B cell (primary cell): ENCODE data around the gene TMEFF1. TPM values are rescaled to one million over a fixed set of nuclear protein-coding genes. Genes with fewer than 3 reads are reported as not detected.

Source experiments
- ATAC-seq: fragments of 200-7000 bp; cut with Tn5 transposase; one replicate; pipeline ENCODE4 v1.10.0; 2021; ENCODE audit warnings: low read depth, mild to moderate bottlenecking, moderate number of reproducible peaks, moderate library complexity
- CTCF ChIA-PET: fragments of 350-600 bp; sonication (Branson Sonifier 250); formaldehyde crosslinking; loops from one replicate; lab custom pipeline; 2021; ENCODE audit warnings: antibody characterized with exemption, inconsistent platforms; lab: Charles Lee
- POLR2A ChIA-PET: fragments of 350-600 bp; sonication (Branson Sonifier 250); formaldehyde crosslinking; loops from one replicate; lab custom pipeline; 2021; ENCODE audit warnings: antibody characterized with exemption; lab: Charles Lee
- DNase-seq: peaks from one replicate; pipeline ENCODE4 v3.0.0; 2013
- H2AFZ ChIP-seq: 2 replicates; pipeline ENCODE4 v1.6.1; 2012; ENCODE audit warnings: mild to moderate bottlenecking, low read depth, low read length; ENCODE audit not compliant: insufficient read depth, poor library complexity, severe bottlenecking
- H3K27ac ChIP-seq, 2 donors: 1 replicate in 1 of 2; 2 replicates in 1 of 2; pipeline ENCODE4 v1.5.1; 2012 to 2013; ENCODE audit warnings: low read length in 2 of 2, mild to moderate bottlenecking in 2 of 2, moderate library complexity in 1 of 2
- H3K27me3 ChIP-seq, 4 experiments: fragments of 200-600 bp in 1 of 4; sonication (generic) in 1 of 4; replicated peaks in 1 of 4; 1 replicate in 2 of 4; 2 replicates in 2 of 4; pipeline versions ENCODE4 v1.6.1 to v1.7.0; 2013 to 2016; ENCODE audit warnings: low read length in 3 of 4, mild to moderate bottlenecking in 2 of 4, mixed read lengths in 1 of 4, moderate library complexity in 1 of 4; ENCODE audit not compliant: insufficient read depth in 4 of 4, control insufficient read depth in 3 of 4; ENCODE audit errors: control extremely low read depth in 1 of 4
- H3K36me3 ChIP-seq, 2 experiments: replicated peaks in 1 of 2; 1 replicate in 1 of 2; 2 replicates in 1 of 2; pipeline versions ENCODE4 v1.6.1 to v1.7.1; 2013; ENCODE audit warnings: low read length in 1 of 2; ENCODE audit not compliant: insufficient read depth in 2 of 2, control insufficient read depth in 1 of 2; ENCODE audit errors: control extremely low read depth in 1 of 2, extremely low read depth in 1 of 2
- H3K4me1 ChIP-seq, 2 donors: fragments of 200-600 bp in 1 of 2; sonication (generic) in 1 of 2; 1 replicate in 1 of 2; 2 replicates in 1 of 2; pipeline versions ENCODE4 v1.5.1 to v1.6.1; 2013 to 2017; ENCODE audit warnings: low read length in 2 of 2; ENCODE audit not compliant: control insufficient read depth in 2 of 2, insufficient read depth in 2 of 2
- H3K4me2 ChIP-seq: replicated peaks from 2 replicates; pipeline ENCODE3; 2012; ENCODE audit warnings: mild to moderate bottlenecking, low read depth, low read length; ENCODE audit not compliant: poor library complexity, severe bottlenecking
- H3K4me3 ChIP-seq, 5 experiments: fragments of 200-600 bp in 1 of 5; sonication (generic) in 1 of 5; 1 replicate in 3 of 5; 2 replicates in 2 of 5; pipeline versions ENCODE4 v1.5.1 to v1.7.0; 2011 to 2016; ENCODE audit warnings: low read length in 4 of 5, mild to moderate bottlenecking in 4 of 5, low read depth in 2 of 5, control low read depth in 1 of 5, moderate library complexity in 1 of 5; ENCODE audit not compliant: insufficient read depth in 1 of 5; ENCODE audit errors: control extremely low read depth in 1 of 5, extremely low read depth in 1 of 5
- H3K79me2 ChIP-seq: fragments of 200-600 bp; sonication (generic); one replicate; pipeline ENCODE4 v1.6.0; 2016; ENCODE audit warnings: low read length; ENCODE audit not compliant: control insufficient read depth, insufficient read depth
- H3K9ac ChIP-seq: fragments of 200-600 bp; sonication (generic); 2 replicates; pipeline ENCODE4 v1.6.1; 2017; ENCODE audit warnings: mild to moderate bottlenecking, low read length, moderate library complexity
- H3K9me3 ChIP-seq, 3 donors: one replicate each; pipeline versions ENCODE4 v1.6.1 to v1.7.1; 2013; ENCODE audit warnings: low read length in 2 of 3; ENCODE audit not compliant: control insufficient read depth in 2 of 3, insufficient read depth in 1 of 3; ENCODE audit errors: control extremely low read depth in 1 of 3
- H4K20me1 ChIP-seq: 2 replicates; pipeline ENCODE4 v1.6.0; 2012; ENCODE audit warnings: mild to moderate bottlenecking, low read length; ENCODE audit not compliant: insufficient read depth, control insufficient read depth, poor library complexity, severe bottlenecking
- H3K27ac Mint-ChIP-seq: one replicate; pipeline ENCODE4 v1.8.0; 2021; ENCODE audit warnings: mixed read lengths
- H3K27me3 Mint-ChIP-seq: one replicate; pipeline ENCODE4 v1.8.0; 2021; ENCODE audit warnings: mixed read lengths
- H3K4me1 Mint-ChIP-seq: one replicate; pipeline ENCODE4 v1.8.0; 2021; ENCODE audit warnings: mixed read lengths
- H3K4me3 Mint-ChIP-seq: one replicate; pipeline ENCODE4 v1.8.0; 2021; ENCODE audit warnings: mixed read lengths
- H3K9me3 Mint-ChIP-seq: one replicate; pipeline ENCODE4 v1.8.0; 2022; ENCODE audit warnings: mixed read lengths; ENCODE audit not compliant: insufficient read depth
- EZH2 ChIP-seq: IDR thresholded peaks from 2 replicates; pipeline ENCODE4 v1.6.1; 2012; ENCODE audit warnings: borderline replicate concordance, low read depth, mild to moderate bottlenecking, moderate library complexity, low read length; ENCODE audit not compliant: insufficient read depth, poor library complexity, severe bottlenecking
- WGBS: methylation state at CpG from one replicate; pipeline ENCODE4 v1.1.5; 2013; ENCODE audit warnings: missing lambda C conversion rate; ENCODE audit not compliant: insufficient coverage; 5-methylcytosine and 5-hydroxymethylcytosine counted together
- intact Hi-C: fragments of 100-400 bp; cut with micrococcal nuclease; formaldehyde crosslinking; loops from one replicate; pipeline ENCODE4 v1.10.0; 2022
- polyA plus RNA-seq: library from polyadenylated mRNA; depleted of rRNA; stranded (reverse); fragments of >200 nt; gene quantifications from 2 replicates; pipeline ENCODE4 v1.2.3, GENCODE V29; 2012
- total RNA-seq, 2 donors: library from RNA; stranded (reverse); fragments of 120-200 nt in 1 of 2; gene quantifications; 1 replicate in 1 of 2; 2 replicates in 1 of 2; pipeline versions ENCODE4 v1.2.3 to v1.2.4, GENCODE V29; 2013 to 2022
- TF ChIP-seq, protein P1 (sequence below): fragments of 200-600 bp; IDR thresholded peaks from one replicate; pipeline ENCODE4 v1.8.0; 2022; ENCODE audit warnings: antibody characterized with exemption, mild to moderate bottlenecking

Gene TMEFF1
- total and polyA plus RNA-seq, 2 donors (not counting 1 experiment from before 2014, with no cell fraction given) = not detected

GRCh38 chr9:100489836-100490235 is 16.9 kb downstream of the TMEFF1 start:
- Histone ChIP-seq H3K36me3 (no peaks in the 10 kb centered on the region), H3K79me2 (no peaks in the 10 kb centered on the region), H3K4me2 (no peak overlapping the region), H3K9ac (no peak overlapping the region), H3K9me3 (no peaks in the 10 kb centered on the region), H3K27ac (no peak overlapping the region), H3K4me1 (no peaks in the 10 kb centered on the region), H4K20me1 (no peaks in the 10 kb centered on the region), H3K4me3 (no peak overlapping the region), H3K27me3 (no peaks in the 10 kb centered on the region), H2AFZ (no peak overlapping the region)
- no peak for ATAC-seq
- no peak for DNase-seq
- intact Hi-C loops = no loop called here
- CTCF ChIA-PET = no interaction called here
- no peak for TF ChIP-seq EZH2
- TF ChIP-seq, protein P1, sequence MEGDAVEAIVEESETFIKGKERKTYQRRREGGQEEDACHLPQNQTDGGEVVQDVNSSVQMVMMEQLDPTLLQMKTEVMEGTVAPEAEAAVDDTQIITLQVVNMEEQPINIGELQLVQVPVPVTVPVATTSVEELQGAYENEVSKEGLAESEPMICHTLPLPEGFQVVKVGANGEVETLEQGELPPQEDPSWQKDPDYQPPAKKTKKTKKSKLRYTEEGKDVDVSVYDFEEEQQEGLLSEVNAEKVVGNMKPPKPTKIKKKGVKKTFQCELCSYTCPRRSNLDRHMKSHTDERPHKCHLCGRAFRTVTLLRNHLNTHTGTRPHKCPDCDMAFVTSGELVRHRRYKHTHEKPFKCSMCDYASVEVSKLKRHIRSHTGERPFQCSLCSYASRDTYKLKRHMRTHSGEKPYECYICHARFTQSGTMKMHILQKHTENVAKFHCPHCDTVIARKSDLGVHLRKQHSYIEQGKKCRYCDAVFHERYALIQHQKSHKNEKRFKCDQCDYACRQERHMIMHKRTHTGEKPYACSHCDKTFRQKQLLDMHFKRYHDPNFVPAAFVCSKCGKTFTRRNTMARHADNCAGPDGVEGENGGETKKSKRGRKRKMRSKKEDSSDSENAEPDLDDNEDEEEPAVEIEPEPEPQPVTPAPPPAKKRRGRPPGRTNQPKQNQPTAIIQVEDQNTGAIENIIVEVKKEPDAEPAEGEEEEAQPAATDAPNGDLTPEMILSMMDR = no peak
- Mint-ChIP-seq H3K9me3 (peaks cover 2% of the 10 kb centered on the region), H3K4me3 (no peak overlapping the region), H3K27me3 (no peaks in the 10 kb centered on the region), H3K4me1 (no peaks in the 10 kb centered on the region), H3K27ac (no peak overlapping the region)
- POLR2A ChIA-PET = no interaction called here
- WGBS = 100% methylated on average over 2 of the region's 4 CpGs

DNA sequence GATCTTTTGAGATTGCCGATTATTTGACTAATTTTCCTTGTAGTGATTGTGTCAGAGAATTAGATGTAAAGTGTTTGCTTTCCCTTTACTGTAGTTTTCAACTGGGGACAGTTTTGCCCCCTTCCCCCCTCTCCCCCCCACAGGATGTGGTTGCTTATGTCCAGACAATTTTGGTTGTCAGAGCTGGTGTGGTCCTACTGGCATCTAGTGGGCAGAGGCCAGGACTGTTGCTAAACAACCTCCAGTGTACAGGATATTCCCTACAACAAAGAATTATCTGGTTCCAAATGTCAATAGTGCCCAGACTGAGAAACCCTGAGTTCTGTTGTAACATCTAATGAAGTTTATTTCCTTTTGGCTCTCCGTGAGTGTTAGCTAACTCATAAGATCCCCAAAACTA is 20.0 kb downstream of the TMEFF1 start:
- H3K27ac ChIP-seq = no peak overlapping the region
- H3K4me1 Mint-ChIP-seq = no peaks in the 10 kb centered on the region
- no peaks in the 10 kb centered on the region for H4K20me1 ChIP-seq
- ChIA-PET CTCF (no interaction called here), POLR2A (no interaction called here)
- H3K4me3 ChIP-seq = no peak overlapping the region
- H3K79me2 ChIP-seq = no peaks in the 10 kb centered on the region
- no peak overlapping the region for H3K4me2 ChIP-seq
- ATAC-seq = no peak
- no CpG with 5 or more reads among the region's 2 CpGs for whole genome bisulfite sequencing
- H3K27me3 ChIP-seq = no peaks in the 10 kb centered on the region
- intact Hi-C loops = no loop called here
- H3K27ac Mint-ChIP-seq = no peak overlapping the region
- H3K9ac ChIP-seq = no peak overlapping the region
- H3K9me3 Mint-ChIP-seq = no peaks in the 10 kb centered on the region
- TF ChIP-seq, protein P1 = no peak
- no peak for TF ChIP-seq EZH2
- H3K4me3 Mint-ChIP-seq = no peak overlapping the region
- no peaks in the 10 kb centered on the region for H3K9me3 ChIP-seq
- no peaks in the 10 kb centered on the region for H3K27me3 Mint-ChIP-seq
- H3K36me3 ChIP-seq = no peaks in the 10 kb centered on the region
- DNase-seq = no peak
- no peaks in the 10 kb centered on the region for H3K4me1 ChIP-seq
- H2AFZ ChIP-seq = no peak overlapping the region
